ENCODE results near the gene HYDIN.

HYDIN gene

DNA sequence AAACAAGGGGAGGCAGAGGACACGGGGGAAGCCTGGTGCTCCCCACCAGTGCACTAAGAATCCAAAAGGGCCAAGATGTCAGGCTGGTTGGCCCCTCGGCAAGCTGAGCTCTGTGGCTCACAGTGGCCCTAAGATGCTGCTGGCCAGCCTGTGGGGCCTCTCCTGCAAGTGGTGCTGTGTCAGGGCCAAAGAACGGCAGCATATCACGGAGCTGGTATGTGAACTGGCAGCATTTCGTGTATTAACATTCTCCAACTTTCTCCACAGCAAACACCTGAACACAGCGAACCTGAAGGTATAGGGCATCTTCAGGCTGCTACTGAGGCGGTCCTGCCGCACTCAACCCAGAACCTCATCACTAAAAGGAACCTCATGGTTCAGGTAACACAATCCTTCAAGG, 464.3 kb downstream of the HYDIN start:
- DNase-seq (ENCODE audit: low read depth in 2 of 2), result no peak

DNA sequence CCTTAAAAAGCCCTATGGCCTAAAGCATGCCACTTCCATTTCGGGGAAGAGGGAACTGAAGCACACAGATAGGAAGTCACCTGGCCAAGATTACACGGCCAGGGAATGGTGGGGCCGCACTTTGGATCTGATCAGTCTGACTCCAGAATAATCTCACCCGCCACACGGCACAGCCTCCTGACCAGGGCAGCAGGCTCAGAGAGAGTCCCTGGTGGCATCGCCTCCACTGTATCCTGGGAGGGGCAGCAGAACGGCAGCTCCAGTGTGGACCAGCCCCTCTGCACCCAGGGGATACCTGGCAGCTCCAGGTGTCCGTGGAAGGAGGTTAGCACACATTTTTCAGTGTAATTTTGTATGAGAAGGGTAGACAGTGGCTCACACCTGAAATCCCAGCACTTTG, 465.0 kb downstream of the HYDIN start:
- no peak for DNase-seq (ENCODE audit: low read depth in 2 of 2)

DNA sequence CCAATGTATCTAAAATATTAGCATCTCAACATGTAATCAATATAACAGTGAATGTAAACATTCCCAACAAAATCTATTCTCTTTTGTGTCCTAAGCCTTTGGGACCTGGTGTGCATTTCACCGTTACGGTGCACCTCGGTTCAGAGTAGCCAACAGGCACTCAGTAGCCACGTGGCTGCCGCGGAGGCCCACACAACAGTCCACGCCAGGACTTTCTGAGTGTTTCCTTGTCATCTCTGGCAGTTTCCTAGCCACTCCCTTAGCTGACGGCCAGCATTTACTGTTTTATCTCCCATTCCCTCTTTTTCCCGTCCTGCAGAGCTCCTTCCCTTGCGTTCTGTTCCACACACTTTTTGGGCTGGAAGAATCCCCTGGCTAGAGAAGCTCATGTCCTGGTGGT, 465.9 kb downstream of the HYDIN start:
- DNase-seq (ENCODE audit: low read depth in 2 of 2), result no peak

DNA sequence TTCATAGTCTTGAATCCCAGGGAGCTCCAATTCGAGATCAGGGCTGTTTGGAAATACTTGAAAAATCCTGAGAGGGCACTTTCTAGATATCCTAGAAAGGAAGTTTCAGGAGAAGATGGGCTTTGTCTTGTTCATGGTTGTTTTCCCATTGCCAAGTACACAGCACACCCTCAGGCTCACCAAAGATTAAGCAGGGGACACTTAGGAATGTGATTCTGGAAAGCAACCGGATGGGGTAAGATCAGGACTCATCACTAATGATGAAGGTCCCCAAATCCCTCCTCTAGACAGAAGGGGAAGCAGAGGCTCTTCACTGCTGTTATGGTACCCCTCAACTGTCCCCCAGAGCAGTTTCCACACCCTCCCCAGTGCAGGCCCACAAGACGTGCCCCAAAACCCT, 470.3 kb downstream of the HYDIN start:
- no peak for DNase-seq (ENCODE audit: low read depth in 2 of 2)

DNA sequence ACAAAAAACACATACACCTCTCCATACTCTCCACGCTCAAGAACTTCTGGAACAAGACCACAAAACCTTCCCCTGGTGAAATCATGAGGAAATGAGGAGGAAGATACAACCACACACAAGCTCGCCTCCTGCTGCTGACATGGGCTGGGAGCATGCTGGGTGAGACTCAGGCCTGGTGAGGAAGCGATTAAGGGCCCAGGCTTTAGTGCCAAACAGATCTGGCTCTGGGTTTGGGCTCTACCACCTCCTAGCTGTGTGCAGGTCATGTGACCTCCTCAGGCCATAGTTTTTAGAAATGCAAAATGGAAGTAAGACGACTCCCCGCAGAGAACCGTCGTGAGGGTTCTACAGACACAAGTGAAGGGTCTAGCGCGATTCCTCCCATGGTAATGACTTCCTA, 470.9 kb downstream of the HYDIN start:
- no peak for DNase-seq (ENCODE audit: low read depth in 2 of 2)

DNA sequence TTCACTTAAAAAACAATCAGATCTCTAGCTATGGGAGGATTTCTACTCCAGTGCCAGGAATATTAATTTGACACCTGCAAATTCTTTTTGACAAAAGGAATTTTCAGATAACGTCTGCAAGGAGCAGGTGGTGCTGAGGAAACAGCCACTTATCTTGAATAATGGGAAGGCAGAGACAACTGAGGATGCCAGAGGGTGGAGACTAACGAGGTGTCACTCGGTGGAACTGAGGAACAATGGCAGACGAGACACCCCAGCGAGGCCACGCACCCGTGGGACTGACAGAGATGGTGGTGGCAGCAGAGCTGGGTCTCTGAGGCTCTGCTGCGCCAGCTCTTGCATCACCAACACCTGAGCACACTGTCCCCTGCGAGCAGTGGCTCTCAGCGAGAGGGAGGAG, 471.7 kb downstream of the HYDIN start:
- DNase-seq (ENCODE audit: low read depth in 2 of 2), result no peak
